Activated T-cell treated with anti-CD3 and anti-CD28 coated beads, Interleukin-2, amount 50 U/mL, for 24 hours (primary cell): ENCODE measurements around the gene NDUFV2.
A peak's percentile ranks its signal among the peaks of the same experiment; 100 is the strongest.
"Not testable (repeated sequence)": the region's sequence is repeated elsewhere in the genome, so short reads cannot be mapped to it uniquely, and the experiment has no call there.

ENCODE experiments used
- DNase-seq: peaks from one replicate; pipeline ENCODE4 v3.0.0-alpha.2; 2020
- H3K27ac Mint-ChIP-seq: 2 replicates; pipeline ENCODE4 v1.8.0; 2020; ENCODE audit warnings: mild to moderate bottlenecking, mixed read lengths
- H3K27me3 Mint-ChIP-seq: 2 replicates; pipeline ENCODE4 v1.8.0; 2020; ENCODE audit warnings: mixed read lengths
- H3K36me3 Mint-ChIP-seq: 2 replicates; pipeline ENCODE4 v1.8.0; 2020; ENCODE audit warnings: low read depth, mixed read lengths
- H3K4me1 Mint-ChIP-seq: 2 replicates; pipeline ENCODE4 v1.8.0; 2020; ENCODE audit warnings: low read depth, mixed read lengths
- H3K4me3 Mint-ChIP-seq: 2 replicates; pipeline ENCODE4 v1.8.0; 2020; ENCODE audit warnings: mild to moderate bottlenecking, moderate library complexity, mixed read lengths
- H3K9me3 Mint-ChIP-seq: 2 replicates; pipeline ENCODE4 v1.8.0; 2020; ENCODE audit warnings: mixed read lengths

Gene NDUFV2

GRCh38 chr18:9081940-9082339 lies 20.6 kb upstream of the NDUFV2 start:
- H3K4me3 Mint-ChIP-seq, result no peak overlapping the region
- H3K9me3 Mint-ChIP-seq, result peaks cover 5% of the 10 kb centered on the region
- DNase-seq, result no peak
- peaks cover 9% of the 10 kb centered on the region for H3K36me3 Mint-ChIP-seq
- H3K27ac Mint-ChIP-seq, result peak overlapping the region; percentile 99
- no peaks in the 10 kb centered on the region for H3K27me3 Mint-ChIP-seq
- peaks cover 45% of the 10 kb centered on the region for H3K4me1 Mint-ChIP-seq

DNA sequence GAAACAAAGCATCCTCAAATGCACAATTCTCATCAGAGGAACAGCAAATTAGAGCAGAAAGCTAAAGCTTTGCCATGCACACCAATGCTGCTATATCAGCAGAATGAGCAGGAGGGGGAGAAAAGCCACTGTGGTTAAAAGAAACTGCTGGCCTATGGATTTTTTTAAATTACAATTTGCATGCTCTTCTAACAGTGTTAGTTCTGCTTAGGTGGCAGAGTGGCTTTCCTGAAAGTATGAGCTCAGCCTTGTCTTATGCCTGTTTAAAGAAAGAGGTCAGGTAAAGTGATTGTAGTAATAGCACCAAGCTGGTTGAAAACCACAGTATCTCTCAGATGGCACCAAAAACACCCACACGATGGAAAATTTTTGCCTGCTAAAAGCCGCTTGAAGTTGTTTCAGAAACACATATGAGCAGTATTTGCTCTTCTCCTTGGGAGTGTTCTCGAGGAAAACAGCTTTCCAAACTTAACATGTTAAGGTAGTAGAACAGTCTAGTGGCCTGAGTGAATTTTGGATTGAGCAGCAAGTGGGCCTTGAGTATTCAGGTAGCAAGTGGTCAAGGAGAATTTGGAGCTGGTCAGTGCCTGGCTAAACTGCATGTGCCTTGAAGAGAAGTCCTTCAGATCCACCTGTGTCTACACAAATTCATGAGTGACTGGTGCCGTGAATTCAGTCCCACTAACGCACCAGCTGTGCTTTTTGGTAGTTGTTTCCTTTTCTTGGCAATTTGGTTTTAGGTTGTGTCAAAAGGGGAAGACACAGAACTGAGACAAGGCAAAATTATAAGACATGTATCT lies 19.6 kb upstream of the NDUFV2 start:
- peaks cover 13% of the 10 kb centered on the region for H3K36me3 Mint-ChIP-seq
- peaks cover 8% of the 10 kb centered on the region for H3K9me3 Mint-ChIP-seq
- H3K4me3 Mint-ChIP-seq, result peak overlapping the region; percentile 68
- H3K27ac Mint-ChIP-seq, result peak overlapping the region; percentile 99
- DNase-seq, result no peak
- no peaks in the 10 kb centered on the region for H3K27me3 Mint-ChIP-seq
- peaks cover 50% of the 10 kb centered on the region for H3K4me1 Mint-ChIP-seq

- H3K27me3 Mint-ChIP-seq, result no peaks in the 10 kb centered on the region
- H3K4me1 Mint-ChIP-seq, result peaks cover 63% of the 10 kb centered on the region
- H3K36me3 Mint-ChIP-seq, result peaks cover 24% of the 10 kb centered on the region
- peaks cover 8% of the 10 kb centered on the region for H3K9me3 Mint-ChIP-seq
- H3K27ac Mint-ChIP-seq, result peak overlapping the region; percentile 84
- no peak overlapping the region for H3K4me3 Mint-ChIP-seq
- DNase-seq, result no peak
These were observed 16.5 kb upstream of the NDUFV2 start for GRCh38 chr18:9086015-9086414.

- H3K36me3 Mint-ChIP-seq, result peaks cover 24% of the 10 kb centered on the region
- H3K27ac Mint-ChIP-seq, result peak overlapping the region; percentile 84
These were observed 15.9 kb upstream of the NDUFV2 start for GRCh38 chr18:9086624-9087023.

DNA sequence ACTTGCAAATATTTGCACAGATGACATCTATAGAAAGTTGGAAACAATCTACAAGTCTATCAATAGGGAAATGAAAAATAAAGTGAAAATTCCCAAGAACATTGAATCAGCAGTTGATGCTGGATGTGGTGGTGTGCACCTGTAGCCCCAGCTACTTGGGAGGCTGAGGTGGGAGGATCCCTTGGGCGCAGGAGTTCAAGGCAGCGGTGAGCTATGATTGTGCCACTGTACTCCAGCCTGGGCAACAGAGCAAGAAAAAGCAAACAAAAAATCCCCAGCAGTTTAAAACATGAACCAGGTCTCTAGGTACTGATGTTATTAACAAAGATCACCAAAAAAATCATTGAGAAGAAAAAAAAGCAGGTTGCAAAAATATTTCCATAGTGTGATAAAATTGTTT lies 15.4 kb upstream of the NDUFV2 start:
- Mint-ChIP-seq H3K36me3 (peaks cover 24% of the 10 kb centered on the region), H3K4me3 (no peak overlapping the region), H3K9me3 (peaks cover 10% of the 10 kb centered on the region), H3K27me3 (no peaks in the 10 kb centered on the region), H3K27ac (no peak overlapping the region), H3K4me1 (peaks cover 67% of the 10 kb centered on the region)
- no peak for DNase-seq

More at GRCh38 chr18:9086624-9087023, 15.9 kb upstream of the NDUFV2 start:
- H3K4me1 Mint-ChIP-seq, result peaks cover 65% of the 10 kb centered on the region
- no peak overlapping the region for H3K4me3 Mint-ChIP-seq
- no peak for DNase-seq
- no peaks in the 10 kb centered on the region for H3K27me3 Mint-ChIP-seq
- H3K9me3 Mint-ChIP-seq, result peaks cover 10% of the 10 kb centered on the region

- Mint-ChIP-seq H3K27me3 (no peaks in the 10 kb centered on the region), H3K36me3 (peaks cover 24% of the 10 kb centered on the region), H3K27ac (peak overlapping the region; percentile 82)
These were observed 14.2 kb upstream of the NDUFV2 start for GRCh38 chr18:9088252-9088651.

DNA sequence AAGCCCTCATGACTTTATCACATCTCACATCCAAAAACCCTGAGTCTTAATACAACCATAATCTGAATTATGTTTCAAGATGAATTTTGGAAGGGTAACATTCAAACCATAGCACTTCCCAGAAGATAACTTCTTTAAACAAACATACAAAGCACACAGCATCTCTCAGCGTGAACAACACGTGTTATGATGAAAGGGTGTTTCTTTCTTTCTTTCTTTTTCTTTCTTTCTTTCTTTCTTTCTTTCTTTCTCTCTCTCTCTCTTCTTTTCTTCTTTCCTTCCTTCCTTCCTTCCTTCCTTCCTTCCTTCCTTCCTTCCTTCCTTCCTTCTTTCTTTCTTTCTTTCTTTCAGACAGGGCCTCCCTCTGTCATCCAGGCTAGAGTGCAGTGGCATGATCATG lies 13.8 kb upstream of the NDUFV2 start:
- H3K27me3 Mint-ChIP-seq, DNase-seq: not testable (repeated sequence)
- Mint-ChIP-seq H3K4me1 (peaks cover 65% of the 10 kb centered on the region), H3K4me3 (peak overlapping the region; percentile 43), H3K9me3 (peaks cover 10% of the 10 kb centered on the region), H3K36me3 (peaks cover 24% of the 10 kb centered on the region), H3K27ac (peak overlapping the region; percentile 82)

More at GRCh38 chr18:9088252-9088651, 14.2 kb upstream of the NDUFV2 start:
- DNase-seq, result no peak
- Mint-ChIP-seq H3K4me3 (peak overlapping the region; percentile 43), H3K4me1 (peaks cover 67% of the 10 kb centered on the region), H3K9me3 (peaks cover 10% of the 10 kb centered on the region)

- no peak for DNase-seq
- H3K4me3 Mint-ChIP-seq, result peak overlapping the region; percentile 79
- H3K9me3 Mint-ChIP-seq, result peaks cover 10% of the 10 kb centered on the region
- H3K27ac Mint-ChIP-seq, result peak overlapping the region; percentile 98
- H3K36me3 Mint-ChIP-seq, result peaks cover 24% of the 10 kb centered on the region
- no peaks in the 10 kb centered on the region for H3K27me3 Mint-ChIP-seq
- H3K4me1 Mint-ChIP-seq, result peaks cover 78% of the 10 kb centered on the region
These were observed 11.9 kb upstream of the NDUFV2 start for GRCh38 chr18:9090578-9090977.

GRCh38 chr18:9091066-9091476 lies 11.4 kb upstream of the NDUFV2 start:
- Mint-ChIP-seq H3K27me3 (no peaks in the 10 kb centered on the region), H3K36me3 (peaks cover 21% of the 10 kb centered on the region), H3K9me3 (peaks cover 8% of the 10 kb centered on the region), H3K27ac (peak overlapping the region; percentile 98), H3K4me3 (peak overlapping the region; percentile 79), H3K4me1 (peaks cover 78% of the 10 kb centered on the region)
- peak; percentile 56 for DNase-seq

DNA sequence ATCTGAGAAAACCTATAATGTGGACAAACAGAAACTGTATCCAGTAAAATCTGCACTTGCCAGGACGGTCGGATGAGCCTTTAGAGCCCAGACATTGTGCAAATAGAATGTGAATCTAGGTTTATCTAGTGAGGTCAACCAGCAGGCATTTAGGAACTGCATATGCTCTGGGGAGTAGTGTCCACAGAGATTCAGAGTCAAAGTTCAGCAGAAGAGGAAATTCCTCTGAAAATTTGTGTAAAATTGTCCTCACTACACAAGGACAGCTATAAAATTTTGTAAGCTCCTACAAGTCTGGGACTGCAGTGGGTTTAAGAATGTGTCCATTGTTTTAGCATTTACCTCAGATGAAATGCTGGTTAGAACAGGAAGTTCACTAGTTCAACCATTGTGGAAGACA lies 9.8 kb upstream of the NDUFV2 start:
- peaks cover 82% of the 10 kb centered on the region for H3K4me1 Mint-ChIP-seq

DNA sequence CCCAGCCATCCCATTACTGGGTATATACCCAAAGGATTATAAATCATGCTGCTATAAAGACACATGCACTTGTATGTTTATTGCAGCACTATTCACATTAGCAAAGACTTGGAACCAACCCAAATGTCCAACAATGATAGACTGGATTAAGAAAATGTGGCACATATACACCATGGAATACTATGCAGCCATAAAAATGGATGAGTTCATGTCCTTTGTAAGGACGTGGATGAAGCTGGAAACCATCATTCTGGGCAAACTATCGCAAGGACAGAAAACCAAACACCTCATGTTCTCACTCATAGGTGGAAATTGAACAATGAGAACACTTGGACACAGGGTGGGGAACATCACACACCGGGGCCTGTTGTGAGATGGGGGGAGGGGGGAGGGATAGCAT lies 9.4 kb upstream of the NDUFV2 start:
- H3K9me3 Mint-ChIP-seq, H3K27me3 Mint-ChIP-seq, H3K36me3 Mint-ChIP-seq, H3K4me3 Mint-ChIP-seq, DNase-seq: not testable (repeated sequence)
- H3K27ac Mint-ChIP-seq, result peak overlapping the region; percentile 98
- peaks cover 83% of the 10 kb centered on the region for H3K4me1 Mint-ChIP-seq

More for the DNA sequence above, 9.8 kb upstream of the NDUFV2 start:
- peak overlapping the region; percentile 98 for H3K27ac Mint-ChIP-seq
- no peaks in the 10 kb centered on the region for H3K27me3 Mint-ChIP-seq
- peaks cover 11% of the 10 kb centered on the region for H3K36me3 Mint-ChIP-seq
- peaks cover 2% of the 10 kb centered on the region for H3K9me3 Mint-ChIP-seq
- no peak for DNase-seq
- H3K4me3 Mint-ChIP-seq, result no peak overlapping the region

GRCh38 chr18:9094307-9095226 lies 7.9 kb upstream of the NDUFV2 start:
- Mint-ChIP-seq H3K36me3 (peaks cover 5% of the 10 kb centered on the region), H3K27me3 (no peaks in the 10 kb centered on the region), H3K9me3 (peaks cover 2% of the 10 kb centered on the region), H3K4me3 (peak overlapping the region; percentile 67), H3K4me1 (peaks cover 71% of the 10 kb centered on the region), H3K27ac (peak overlapping the region; percentile 98)
- peak; percentile 61 for DNase-seq

DNA sequence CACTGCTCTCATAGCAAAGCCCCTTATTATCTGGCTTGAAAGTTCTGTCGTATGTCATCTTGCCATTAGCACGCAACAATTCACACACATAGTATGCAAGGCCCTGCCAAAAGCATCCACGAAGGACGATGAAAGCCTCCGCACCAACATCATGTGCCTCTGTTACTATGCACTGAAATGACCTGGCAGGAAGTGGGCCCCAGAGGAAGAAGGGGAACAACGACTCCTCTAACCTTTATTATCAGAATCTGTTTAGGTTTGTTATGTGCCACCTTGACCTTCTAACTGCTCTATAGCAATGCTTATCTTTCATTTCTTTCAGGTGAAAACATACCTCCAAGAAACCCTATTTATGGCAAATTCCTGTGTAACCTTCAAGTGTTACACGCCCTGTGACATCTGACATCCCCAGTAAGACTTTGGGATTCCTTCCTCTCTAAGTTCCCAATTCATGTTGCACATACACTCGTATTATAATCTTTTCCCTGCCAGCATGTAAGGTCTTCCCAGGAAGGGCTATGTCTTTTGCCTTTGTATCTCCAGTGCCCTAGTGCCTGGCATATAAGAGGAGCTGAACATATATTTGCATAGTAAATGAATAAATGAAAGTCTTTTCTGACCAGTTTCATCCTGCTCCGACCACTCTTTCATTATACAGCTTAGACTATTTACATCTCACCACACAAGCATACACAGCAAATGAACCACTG lies 7.0 kb upstream of the NDUFV2 start:
- Mint-ChIP-seq H3K4me1 (peaks cover 66% of the 10 kb centered on the region), H3K27ac (peak overlapping the region; percentile 98)
- peak; percentile 62 for DNase-seq

DNA sequence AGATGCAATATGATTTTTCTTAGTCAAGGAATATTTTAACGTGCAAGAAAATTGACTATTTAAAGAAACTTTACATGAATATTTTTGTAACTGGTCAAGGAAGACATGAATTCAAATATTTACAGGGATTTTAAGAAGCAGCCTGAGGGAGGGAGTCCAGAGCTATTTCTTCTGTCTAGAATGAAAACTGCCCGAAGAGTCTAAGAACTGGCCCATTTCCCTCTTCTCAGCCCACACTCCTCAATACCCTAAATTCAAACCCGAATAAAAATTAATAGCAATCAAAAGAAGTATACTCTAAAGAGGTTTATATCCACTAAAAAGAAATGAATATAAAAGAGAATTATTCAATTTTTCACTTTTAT lies 6.5 kb upstream of the NDUFV2 start:
- peaks cover 63% of the 10 kb centered on the region for H3K4me1 Mint-ChIP-seq

More for the DNA sequence above, 7.0 kb upstream of the NDUFV2 start:
- Mint-ChIP-seq H3K27me3 (no peaks in the 10 kb centered on the region), H3K9me3 (peaks cover 2% of the 10 kb centered on the region), H3K36me3 (peaks cover 3% of the 10 kb centered on the region), H3K4me3 (peak overlapping the region; percentile 67)

More for the DNA sequence above, 6.5 kb upstream of the NDUFV2 start:
- peak overlapping the region; percentile 98 for H3K27ac Mint-ChIP-seq
- DNase-seq, result no peak
- H3K9me3 Mint-ChIP-seq, result peaks cover 2% of the 10 kb centered on the region
- no peaks in the 10 kb centered on the region for H3K27me3 Mint-ChIP-seq
- peaks cover under 1% of the 10 kb centered on the region for H3K36me3 Mint-ChIP-seq
- H3K4me3 Mint-ChIP-seq, result peak overlapping the region; percentile 67
